SK-N-SH treated with all-trans-retinoic acid at 6 μM for 48 hours (cell line): ENCODE results near the gene FAM163A.

Experiments
- ISL1 ChIP-seq: fragments of 250-450 bp; sonication (Bioruptor Pico); IDR thresholded peaks from 2 replicates; pipeline ENCODE4 v2.1.2; 2022; ENCODE audit warnings: mild to moderate bottlenecking, moderate library complexity
- RARB ChIP-seq: fragments of 250-450 bp; sonication (Bioruptor Pico); IDR thresholded peaks from 2 replicates; pipeline ENCODE4 v1.8.0; 2021; ENCODE audit warnings: mild to moderate bottlenecking, moderate library complexity
- SNAI2 ChIP-seq: fragments of 250-450 bp; sonication (Bioruptor Pico); IDR thresholded peaks from 2 replicates; pipeline ENCODE4 v1.5.0; 2020; ENCODE audit warnings: mild to moderate bottlenecking, moderate library complexity
- TCF4 ChIP-seq: fragments of 250-450 bp; sonication (Bioruptor Pico); IDR thresholded peaks from 2 replicates; pipeline ENCODE4 v1.8.0; 2021; ENCODE audit warnings: mild to moderate bottlenecking, moderate library complexity, borderline replicate concordance
- TOX ChIP-seq: fragments of 250-450 bp; sonication (Bioruptor Pico); IDR thresholded peaks from 2 replicates; pipeline ENCODE4 v1.8.0; 2021; ENCODE audit warnings: mild to moderate bottlenecking, moderate library complexity, borderline replicate concordance
- ZNF70 ChIP-seq: fragments of 450-650 bp; formaldehyde crosslinking; IDR thresholded peaks from 2 replicates; pipeline ENCODE4 v1.5.0; 2020; ENCODE audit warnings: mild to moderate bottlenecking, moderate library complexity
- TF ChIP-seq, protein P1 (sequence below): fragments of 250-450 bp; sonication (Bioruptor Pico); IDR thresholded peaks from 2 replicates; pipeline ENCODE4 v1.8.0; 2020; ENCODE audit warnings: mild to moderate bottlenecking, moderate library complexity, borderline replicate concordance
- TF ChIP-seq, protein P2 (sequence below): fragments of 250-450 bp; sonication (Bioruptor Pico); IDR thresholded peaks from 2 replicates; pipeline ENCODE4 v1.5.1; 2020; ENCODE audit warnings: low read depth, mild to moderate bottlenecking, moderate library complexity

DNA sequence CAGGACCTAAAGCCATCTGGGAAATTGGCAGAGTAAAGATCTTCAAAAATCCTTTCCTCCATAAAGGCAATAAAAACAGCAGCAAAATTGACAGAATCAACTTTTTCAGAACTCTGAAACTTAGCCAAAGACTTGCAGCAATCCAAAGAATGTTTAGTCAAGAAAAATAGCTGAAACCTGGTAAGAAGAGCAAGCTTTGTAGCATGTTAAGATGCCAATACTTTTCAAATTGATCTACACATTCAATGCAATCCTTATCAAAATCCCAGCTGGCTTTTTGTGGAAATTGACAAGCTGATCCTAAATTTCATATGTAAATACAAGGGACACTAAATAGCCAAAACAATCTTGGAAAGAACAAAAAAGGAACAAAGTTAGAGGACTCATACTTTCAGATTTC is 23.8 kb upstream of the FAM163A start:
- no peak for TF ChIP-seq SNAI2 (CRISPR knock-in tag)
- no peak for TF ChIP-seq TOX (CRISPR knock-in tag)
- TF ChIP-seq, protein P1, sequence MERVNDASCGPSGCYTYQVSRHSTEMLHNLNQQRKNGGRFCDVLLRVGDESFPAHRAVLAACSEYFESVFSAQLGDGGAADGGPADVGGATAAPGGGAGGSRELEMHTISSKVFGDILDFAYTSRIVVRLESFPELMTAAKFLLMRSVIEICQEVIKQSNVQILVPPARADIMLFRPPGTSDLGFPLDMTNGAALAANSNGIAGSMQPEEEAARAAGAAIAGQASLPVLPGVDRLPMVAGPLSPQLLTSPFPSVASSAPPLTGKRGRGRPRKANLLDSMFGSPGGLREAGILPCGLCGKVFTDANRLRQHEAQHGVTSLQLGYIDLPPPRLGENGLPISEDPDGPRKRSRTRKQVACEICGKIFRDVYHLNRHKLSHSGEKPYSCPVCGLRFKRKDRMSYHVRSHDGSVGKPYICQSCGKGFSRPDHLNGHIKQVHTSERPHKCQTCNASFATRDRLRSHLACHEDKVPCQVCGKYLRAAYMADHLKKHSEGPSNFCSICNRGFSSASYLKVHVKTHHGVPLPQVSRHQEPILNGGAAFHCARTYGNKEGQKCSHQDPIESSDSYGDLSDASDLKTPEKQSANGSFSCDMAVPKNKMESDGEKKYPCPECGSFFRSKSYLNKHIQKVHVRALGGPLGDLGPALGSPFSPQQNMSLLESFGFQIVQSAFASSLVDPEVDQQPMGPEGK: no peak
- TF ChIP-seq ISL1 (CRISPR knock-in tag): no peak
- no peak for TF ChIP-seq TCF4 (CRISPR knock-in tag)
- TF ChIP-seq ZNF70 (CRISPR knock-in tag): no peak
- TF ChIP-seq RARB (CRISPR knock-in tag): no peak
- TF ChIP-seq, protein P2, sequence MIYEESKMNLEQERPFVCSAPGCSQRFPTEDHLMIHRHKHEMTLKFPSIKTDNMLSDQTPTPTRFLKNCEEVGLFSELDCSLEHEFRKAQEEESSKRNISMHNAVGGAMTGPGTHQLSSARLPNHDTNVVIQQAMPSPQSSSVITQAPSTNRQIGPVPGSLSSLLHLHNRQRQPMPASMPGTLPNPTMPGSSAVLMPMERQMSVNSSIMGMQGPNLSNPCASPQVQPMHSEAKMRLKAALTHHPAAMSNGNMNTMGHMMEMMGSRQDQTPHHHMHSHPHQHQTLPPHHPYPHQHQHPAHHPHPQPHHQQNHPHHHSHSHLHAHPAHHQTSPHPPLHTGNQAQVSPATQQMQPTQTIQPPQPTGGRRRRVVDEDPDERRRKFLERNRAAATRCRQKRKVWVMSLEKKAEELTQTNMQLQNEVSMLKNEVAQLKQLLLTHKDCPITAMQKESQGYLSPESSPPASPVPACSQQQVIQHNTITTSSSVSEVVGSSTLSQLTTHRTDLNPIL (CRISPR knock-in tag): no peak
